ENCODE data around the gene TOR2A.

- no peak for TF ChIP-seq POLR2A (IDR thresholded peaks at IDR 0.05)
- TF ChIP-seq, protein P1, sequence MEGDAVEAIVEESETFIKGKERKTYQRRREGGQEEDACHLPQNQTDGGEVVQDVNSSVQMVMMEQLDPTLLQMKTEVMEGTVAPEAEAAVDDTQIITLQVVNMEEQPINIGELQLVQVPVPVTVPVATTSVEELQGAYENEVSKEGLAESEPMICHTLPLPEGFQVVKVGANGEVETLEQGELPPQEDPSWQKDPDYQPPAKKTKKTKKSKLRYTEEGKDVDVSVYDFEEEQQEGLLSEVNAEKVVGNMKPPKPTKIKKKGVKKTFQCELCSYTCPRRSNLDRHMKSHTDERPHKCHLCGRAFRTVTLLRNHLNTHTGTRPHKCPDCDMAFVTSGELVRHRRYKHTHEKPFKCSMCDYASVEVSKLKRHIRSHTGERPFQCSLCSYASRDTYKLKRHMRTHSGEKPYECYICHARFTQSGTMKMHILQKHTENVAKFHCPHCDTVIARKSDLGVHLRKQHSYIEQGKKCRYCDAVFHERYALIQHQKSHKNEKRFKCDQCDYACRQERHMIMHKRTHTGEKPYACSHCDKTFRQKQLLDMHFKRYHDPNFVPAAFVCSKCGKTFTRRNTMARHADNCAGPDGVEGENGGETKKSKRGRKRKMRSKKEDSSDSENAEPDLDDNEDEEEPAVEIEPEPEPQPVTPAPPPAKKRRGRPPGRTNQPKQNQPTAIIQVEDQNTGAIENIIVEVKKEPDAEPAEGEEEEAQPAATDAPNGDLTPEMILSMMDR (IDR thresholded peaks at IDR 0.05) = no peak
Observed at GRCh38 chr9:127689329-127690000, 45.6 kb downstream of the TOR2A start.

Measured in heart left ventricle (tissue), 13 donors.